ENCODE measurements around the gene BNIP5. TPM values are rescaled to one million over a fixed set of nuclear protein-coding genes. Genes with fewer than 3 reads are reported as not detected.

Gene BNIP5
- under 1 TPM; 0.04 to 0.24 (median 0.11) TPM for polyA plus RNA-seq (ENCODE audit: insufficient read length in 10 of 10)
- long read RNA-seq, donor 1, result 0 reads
- long read RNA-seq, donor 2, result 0 reads
- long read RNA-seq, donor 3, result 0 reads
- long read RNA-seq, donor 4, result 0 reads
- long read RNA-seq, donor 5, result 0 reads
- long read RNA-seq, donor 6, result 0 reads
- long read RNA-seq, donor 7, result 0 reads
- long read RNA-seq, donor 8, result 0 reads
- long read RNA-seq, donor 9, result 0 reads

- DNase-seq, result no peak
Measured at GRCh38 chr6:36336779-36337241, at the start of gene BNIP5. BNIP5 (minus strand) TSS chr6:36336888; CDS start chr6:36330690, 6,198 bp downstream.

GRCh38 chr6:36384095-36384494 is 47.4 kb upstream of the BNIP5 start:
- no peak for DNase-seq

GRCh38 chr6:36383606-36384005 is 46.9 kb upstream of the BNIP5 start:
- no peak for DNase-seq

GRCh38 chr6:36382976-36383375 is 46.3 kb upstream of the BNIP5 start:
- DNase-seq, result no peak

GRCh38 chr6:36381502-36382389 is 45.1 kb upstream of the BNIP5 start:
- DNase-seq, result no peak

GRCh38 chr6:36380166-36380565 is 43.5 kb upstream of the BNIP5 start:
- no peak for DNase-seq

- DNase-seq, result no peak
Measured at GRCh38 chr6:36378936-36379335, 42.2 kb upstream of the BNIP5 start.

GRCh38 chr6:36378243-36378920 is 41.7 kb upstream of the BNIP5 start:
- no peak for DNase-seq

GRCh38 chr6:36377594-36377993 is 40.9 kb upstream of the BNIP5 start:
- no peak for DNase-seq

GRCh38 chr6:36376742-36377141 is 40.1 kb upstream of the BNIP5 start:
- DNase-seq, result no peak

- DNase-seq, result no peak
Measured at GRCh38 chr6:36376183-36376582, 39.5 kb upstream of the BNIP5 start.

GRCh38 chr6:36375644-36376155 is 39.0 kb upstream of the BNIP5 start:
- DNase-seq, result no peak

GRCh38 chr6:36374972-36375371 is 38.3 kb upstream of the BNIP5 start:
- peak in 1 of 3 donors; percentile 42 for DNase-seq

- no peak for DNase-seq
Measured at GRCh38 chr6:36374194-36374593, 37.5 kb upstream of the BNIP5 start.

GRCh38 chr6:36373368-36374019 is 36.8 kb upstream of the BNIP5 start:
- DNase-seq, result peak in 1 of 3 donors; percentile 55

- DNase-seq, result no peak
Measured at GRCh38 chr6:36372088-36372487, 35.4 kb upstream of the BNIP5 start.

- DNase-seq, result no peak
Measured at GRCh38 chr6:36371211-36371610, 34.5 kb upstream of the BNIP5 start.

- no peak for DNase-seq
Measured at GRCh38 chr6:36370638-36371037, 34.0 kb upstream of the BNIP5 start.

- DNase-seq, result peak in 1 of 3 donors; percentile 70
Measured at GRCh38 chr6:36368921-36369865, 32.5 kb upstream of the BNIP5 start.

GRCh38 chr6:36368421-36368820 is 31.7 kb upstream of the BNIP5 start:
- DNase-seq, result no peak

- no peak for DNase-seq
Measured at GRCh38 chr6:36367743-36368142, 31.1 kb upstream of the BNIP5 start.

Data from muscle of back (tissue), 13 donors.